NCI-H2029 treated with DMSO at 0.1 percent for 48 hours (cell line): ENCODE data around the gene CCDC8.
"Not testable (repeated sequence)": the region's sequence is repeated elsewhere in the genome, so short reads cannot be mapped to it uniquely, and the experiment has no call there.

Experiments used
- DNase-seq: peaks from one replicate; lab custom pipeline; 2025; lab: John Stamatoyannopoulos, UW

CCDC8 gene

DNA sequence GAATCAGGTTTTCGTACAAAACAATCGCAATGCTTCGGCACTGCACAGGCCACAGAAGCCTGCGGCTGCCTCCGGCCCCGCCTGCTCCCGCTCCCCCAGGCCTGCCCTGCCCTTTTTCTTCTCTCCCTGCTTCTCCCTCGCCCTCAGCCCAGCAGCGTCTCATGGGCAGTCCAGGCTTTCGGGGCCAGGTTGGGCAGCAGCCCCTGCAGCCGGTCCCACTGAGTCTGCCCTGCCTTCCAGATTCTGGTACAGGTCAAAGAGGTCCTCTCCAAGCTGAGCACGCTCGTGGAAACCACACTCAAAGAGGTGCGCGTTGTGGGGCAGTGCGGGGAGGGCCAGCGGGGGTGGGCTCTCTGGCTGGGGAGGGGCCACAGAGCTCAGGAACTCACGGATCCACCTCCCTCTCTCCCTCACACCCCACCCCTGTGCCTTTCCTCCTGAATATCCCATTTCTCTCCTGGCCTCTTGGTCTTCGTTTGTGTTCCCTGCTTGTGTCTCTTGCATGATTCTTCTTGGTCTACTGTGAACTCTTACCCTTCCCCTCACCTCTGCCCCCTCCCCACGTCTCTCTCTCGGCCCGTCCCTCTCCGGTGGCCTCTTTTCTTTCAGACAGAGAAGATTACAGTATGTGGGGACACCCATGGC is 30.1 kb downstream of the CCDC8 start:
- DNase-seq: no peak

DNA sequence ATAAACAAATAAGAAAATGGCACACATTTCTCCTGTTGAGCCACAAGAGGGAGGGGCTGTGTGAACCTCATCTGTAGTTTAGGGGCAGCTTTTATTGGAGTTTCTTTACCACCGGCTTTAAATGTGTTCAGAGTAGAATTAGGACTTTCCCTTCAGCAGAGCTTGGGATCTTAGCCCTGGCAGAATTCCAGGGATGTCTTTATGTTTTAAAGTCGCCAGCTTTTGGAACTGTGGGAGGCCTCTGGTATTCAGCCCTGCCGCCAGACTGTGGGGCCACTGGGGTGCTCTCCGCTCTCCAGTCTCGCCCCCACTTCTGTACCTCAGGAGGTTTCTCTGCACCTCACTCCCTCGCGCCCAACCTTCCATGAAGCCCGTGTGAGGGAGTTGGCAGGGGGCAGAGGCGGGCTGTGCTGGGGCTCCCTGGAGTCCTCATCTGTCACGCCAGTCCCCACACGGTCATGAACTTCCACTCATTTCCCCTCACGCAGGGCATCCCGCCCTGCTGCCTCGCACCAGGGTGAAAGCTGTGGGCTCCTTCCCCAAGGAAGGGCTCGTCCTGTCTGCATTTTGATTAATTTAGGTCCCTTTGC is 31.5 kb downstream of the CCDC8 start:
- no peak for DNase-seq

DNA sequence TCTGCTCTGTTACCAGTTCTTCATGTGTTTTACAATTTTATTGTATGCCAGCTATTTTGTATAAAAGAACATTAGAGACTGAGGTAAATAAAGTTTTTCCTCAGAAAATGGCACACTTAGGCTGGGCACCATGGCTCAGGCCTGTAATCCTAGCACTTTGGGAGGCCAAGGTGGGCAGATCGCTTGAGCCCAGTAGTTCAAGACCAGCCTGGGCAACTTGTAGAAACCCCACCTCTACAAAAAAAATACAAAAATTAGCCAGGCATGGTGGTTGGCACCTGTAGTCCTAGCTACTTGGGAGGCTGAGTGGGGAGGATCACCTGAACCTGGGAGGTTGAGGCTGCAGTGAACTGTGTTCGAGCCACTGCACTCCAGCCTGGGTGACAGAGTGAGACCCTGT is 32.0 kb downstream of the CCDC8 start:
- no peak for DNase-seq

DNA sequence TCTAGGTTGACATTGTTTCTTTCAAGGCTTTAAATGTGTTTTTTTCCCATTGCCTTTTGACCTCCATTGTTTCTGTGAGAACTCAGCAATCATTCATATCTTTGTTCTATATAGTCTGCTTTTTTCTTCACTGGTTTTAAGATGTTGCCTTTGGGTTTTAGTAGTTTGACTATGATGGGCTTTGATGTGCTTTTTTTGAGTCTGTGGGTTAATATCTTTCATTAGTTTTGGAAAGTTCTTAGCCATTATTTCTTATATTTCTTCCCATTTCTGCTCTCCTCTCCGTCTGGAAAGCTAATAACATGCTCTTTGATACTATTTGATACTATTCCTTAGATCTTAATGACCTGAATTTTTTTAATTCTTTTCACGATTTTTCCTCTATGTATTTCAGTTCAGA is 32.7 kb downstream of the CCDC8 start:
- DNase-seq: no peak

DNA sequence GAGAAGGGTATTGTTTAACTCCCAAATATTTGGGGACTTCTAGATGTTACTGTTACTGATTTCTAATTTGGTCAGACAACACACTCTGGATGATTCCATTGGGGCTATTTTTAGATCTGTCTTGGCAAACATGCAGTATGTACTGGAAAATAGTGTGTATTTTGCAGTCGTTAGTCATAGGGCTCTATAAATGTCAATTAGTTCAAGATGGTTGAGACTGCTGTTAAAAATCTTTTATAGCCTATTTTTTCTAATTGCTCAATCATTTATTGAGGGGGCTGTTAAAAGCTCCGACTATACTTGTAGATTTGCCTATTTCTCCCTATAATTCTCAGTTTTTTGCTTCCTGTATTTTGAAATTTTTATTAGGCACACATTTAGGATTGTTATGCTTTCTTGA is 35.1 kb downstream of the CCDC8 start:
- no peak for DNase-seq

DNA sequence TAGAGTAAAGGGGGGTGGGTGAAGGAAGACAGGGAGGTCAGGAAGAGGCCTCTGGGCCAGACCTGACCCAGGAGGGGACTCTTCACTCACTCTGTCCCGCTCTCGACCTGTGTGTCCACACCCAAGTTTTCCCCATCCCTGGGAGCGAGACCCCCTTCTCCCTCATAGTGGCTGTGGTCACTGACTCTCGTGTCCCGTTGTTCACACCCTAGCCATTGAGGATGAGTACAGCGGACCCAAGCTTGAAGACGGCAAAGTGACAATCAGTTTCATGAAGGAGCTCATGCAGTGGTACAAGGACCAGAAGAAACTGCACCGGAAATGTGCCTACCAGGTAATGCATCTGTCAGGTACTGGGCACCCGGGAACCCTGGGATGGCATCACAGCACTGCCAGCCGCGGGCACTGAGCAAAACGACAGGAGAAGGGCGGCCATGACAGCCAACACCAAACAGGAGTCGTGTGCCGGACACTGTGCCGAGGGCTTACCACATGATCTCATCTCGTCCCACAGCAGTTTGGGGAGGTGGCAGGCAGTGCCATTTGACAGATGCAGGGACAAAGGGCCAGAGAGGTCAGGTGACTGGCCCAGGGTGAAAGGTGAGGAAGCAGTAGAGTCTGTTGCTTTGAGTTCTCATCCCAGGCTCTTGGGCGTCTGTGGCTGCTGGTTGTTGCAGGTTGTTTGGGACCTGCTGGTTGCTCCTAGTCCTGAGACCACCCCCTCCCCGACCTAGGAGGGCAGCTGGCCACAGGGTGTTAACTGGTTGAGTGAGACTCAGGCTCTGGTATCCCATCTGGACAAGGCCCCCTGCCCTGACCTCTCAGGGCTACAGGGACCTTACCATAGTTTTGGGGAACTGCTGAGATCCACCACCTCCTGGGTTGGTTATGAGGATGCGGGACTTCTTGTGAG is 36.9 kb downstream of the CCDC8 start:
- no peak for DNase-seq

DNA sequence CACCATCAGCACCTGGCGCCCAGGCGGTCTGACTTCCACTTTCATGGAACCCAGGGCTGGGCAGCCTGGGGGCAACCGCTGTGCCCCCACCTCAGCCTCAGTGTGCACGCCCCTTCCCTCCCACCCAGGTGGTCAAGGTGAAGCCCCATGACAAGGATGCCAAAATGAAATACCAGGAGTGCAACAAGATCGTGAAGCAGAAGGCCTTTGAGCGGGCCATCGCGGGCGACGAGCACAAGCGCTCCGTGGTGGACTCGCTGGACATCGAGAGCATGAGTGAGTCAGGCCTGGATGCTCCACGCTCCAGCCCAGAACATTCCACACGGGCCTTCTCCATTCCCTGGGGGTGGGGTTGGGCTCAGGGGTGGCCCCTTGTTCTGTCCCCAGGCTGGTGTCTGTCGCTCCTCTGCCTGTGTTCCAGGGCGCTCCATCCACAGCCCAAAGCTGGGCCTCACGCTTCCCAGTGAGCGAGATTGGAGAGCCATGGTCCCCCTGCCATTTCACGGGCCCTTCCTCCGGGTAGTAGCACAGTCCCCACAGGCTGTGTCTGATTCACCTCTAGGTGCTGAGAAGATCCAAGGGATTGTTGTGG is 37.8 kb downstream of the CCDC8 start:
- DNase-seq: not testable (repeated sequence)

DNA sequence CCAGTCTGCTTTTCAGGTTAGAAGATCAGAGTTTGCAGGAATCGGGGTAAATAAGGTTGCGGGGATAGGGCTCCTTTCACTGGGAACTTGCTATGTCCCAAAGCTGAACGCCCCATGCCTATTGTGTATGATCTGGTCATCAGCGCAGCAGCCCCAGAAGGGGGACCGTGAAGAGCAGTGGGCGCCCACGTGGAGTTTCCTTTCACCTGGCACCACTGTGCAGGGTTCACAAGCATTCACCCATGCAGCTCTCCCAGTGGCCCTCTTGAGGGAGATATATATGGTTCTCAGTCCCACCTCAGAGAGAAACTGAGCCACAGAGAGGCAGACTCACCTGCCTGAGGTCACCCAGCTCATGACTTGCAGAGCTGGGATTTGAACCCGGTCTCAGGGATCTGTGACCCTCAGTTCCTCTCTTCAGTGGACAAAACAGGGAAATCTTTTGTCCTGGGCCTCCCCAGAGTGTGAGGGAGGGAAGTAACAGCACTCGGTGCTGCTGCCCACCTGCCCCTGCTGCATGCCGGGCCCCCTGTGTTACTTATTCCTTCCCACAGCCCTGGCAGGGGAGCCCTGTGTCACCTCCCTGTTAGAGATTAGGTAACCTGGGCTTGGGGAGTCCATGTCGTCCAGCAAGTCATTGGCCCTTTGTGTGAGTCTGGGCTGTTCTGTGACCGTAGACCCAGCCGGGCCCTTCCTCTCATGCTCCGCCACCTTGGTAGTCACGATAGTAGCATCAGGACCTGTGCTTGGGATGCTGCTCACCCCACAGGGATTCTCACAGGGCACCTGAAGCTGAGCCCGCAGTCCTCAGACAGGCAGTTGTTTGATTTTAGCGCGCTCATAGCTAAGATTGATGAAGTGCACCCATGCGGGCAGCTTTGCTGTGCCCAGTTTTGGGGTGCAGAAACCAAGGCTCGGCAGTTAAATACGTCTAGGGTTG is 38.6 kb downstream of the CCDC8 start:
- DNase-seq: no peak

DNA sequence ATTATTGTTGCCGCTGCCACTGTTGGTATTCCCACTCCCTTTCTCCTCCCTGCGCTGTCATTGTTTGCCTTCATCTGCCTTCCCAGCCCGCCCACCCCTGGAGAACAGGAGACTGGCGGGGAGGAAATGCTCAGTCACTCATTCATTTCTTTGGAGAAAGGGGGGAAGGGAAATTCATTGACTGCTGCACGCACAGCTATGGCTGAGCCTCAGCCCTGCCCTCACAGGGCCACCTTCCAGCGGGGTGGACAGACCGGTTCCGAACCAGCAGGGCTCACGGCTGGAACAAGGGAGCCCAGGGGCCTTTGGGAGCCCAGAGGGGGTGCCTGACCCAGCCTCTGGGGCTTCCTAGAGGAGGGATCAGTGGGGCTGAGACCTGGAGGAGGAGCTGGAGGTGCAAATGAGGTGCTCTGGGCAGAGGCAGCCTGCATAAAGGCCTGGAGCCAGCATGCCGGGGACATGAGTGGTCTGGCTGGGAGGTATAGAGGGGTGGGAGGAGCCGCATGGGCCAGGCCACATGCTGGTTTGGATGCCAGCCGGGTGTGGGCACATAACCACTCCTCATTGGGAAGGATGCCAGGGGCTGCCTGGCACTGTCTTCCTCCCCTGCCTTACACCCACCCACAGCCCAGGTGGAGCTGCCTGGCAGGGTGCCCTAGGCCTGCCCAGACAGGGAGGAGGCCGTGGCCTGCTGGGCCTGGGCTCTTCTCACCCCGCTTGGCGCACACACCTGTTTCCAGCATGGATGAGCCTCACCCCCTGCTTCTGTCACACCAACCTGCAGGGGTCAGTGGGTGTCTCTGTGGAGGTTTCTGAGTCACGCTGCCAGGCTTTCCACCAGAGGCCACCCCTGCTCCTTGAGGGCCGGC is 39.6 kb downstream of the CCDC8 start:
- peak; percentile 97 for DNase-seq

DNA sequence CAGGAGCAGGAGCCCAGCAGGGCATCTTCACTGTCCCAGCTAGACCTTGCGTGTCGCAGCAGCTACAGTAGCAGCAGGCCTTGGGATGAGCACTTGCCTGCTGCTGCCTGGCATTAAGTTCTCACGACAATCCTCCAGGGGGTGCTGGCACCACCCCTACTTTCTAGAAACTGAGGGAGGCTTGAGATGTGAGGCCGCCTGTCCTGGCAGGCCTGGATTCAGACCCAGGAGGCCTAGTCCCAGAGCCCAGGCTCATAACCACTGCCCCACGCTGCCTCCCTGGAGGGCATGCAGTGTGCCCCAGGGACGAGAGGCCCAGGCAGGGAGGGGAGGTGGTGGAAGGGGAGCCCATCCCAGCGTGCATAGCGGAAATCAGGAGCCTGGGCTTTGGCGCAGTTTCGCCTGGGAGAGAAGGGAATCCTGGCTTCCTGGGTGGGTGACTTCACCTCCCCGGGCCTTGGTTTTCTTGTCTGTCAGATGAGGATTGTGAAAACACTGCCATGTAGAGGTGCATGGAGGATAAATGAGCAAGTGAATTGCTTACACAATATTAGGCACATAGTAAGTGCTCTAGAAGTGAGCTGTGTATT is 40.4 kb downstream of the CCDC8 start:
- DNase-seq: no peak

DNA sequence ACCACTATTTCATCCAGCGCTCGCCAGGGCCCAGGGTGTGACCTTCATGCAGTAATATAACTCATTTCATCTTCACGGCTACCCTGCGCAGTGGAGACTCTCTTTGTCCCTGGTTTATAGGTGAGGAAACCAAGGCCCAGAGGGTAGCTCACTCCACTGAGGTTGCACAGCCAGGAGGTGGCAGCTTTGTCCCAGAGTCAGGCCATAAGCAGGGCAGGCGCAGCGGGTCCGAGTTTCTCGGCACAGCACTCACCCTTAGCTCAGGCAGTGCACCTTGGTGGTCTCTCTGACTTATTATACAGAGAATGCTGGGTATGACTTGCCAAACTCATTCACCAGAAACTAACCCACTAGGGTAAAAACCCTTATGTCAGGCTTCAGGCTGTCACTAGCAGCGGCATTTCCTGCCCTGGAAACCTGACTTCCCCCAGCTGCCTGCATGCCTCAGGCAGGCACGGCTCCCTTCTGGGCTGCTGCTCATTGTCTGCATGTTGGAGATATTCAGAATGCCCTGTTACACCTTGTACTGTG is 41.9 kb downstream of the CCDC8 start:
- DNase-seq: no peak

DNA sequence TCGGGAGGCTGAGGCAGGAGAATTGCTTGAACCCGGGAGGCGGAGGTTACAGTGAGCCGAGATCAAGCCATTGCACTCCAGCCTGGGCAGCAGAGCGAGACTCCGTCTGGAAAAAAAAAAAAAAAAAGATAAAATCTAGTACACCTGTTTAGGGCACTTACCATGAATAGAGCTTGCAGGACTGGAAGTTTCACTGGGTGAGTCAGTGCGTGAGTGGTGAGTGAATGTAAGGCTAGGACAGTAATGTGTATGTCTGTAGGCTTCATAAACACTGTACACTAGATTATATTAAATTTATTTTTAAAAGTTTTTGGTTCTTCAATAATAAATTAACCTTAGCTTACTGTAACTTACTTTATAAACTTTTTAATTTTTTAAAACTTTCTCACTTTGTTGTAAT is 43.5 kb downstream of the CCDC8 start:
- no peak for DNase-seq

DNA sequence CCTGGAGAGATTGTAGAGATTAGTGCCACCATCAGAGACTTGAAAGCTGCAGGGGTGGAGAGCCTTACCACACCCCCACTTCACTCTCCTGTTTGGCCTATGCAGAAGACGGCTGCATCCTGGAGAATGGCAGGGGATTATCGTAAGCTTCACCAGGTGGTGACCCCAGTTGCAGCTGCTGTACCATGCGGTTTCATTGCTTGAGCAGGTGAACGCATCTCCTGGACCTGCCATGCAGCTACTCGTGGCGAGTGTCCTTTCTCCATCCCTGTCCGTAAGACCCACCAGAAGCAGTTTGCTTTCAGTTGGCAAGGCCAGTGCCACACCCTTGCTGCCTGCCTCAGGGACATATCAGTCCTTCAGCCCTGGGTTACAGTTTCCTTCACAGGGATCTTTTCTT is 45.2 kb downstream of the CCDC8 start:
- no peak for DNase-seq

DNA sequence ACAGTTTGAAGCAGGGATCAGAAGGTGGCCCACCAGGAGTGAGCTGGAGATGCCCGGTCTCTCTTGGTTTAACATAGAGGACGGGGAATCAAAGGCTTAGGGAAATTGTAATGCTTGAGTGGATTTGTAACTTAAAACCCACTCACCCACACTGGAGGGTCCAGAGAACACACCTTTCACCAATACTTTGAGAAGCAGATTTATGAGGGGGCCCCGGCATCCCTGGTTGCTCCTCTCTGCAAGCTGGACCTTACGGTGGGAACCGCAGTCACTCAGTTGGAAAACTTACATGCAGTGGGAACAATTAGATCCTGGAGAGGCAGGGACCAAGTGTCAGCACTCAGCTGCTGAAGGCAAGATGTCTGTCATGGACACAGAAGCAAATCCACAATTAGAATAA is 45.9 kb downstream of the CCDC8 start:
- no peak for DNase-seq

DNA sequence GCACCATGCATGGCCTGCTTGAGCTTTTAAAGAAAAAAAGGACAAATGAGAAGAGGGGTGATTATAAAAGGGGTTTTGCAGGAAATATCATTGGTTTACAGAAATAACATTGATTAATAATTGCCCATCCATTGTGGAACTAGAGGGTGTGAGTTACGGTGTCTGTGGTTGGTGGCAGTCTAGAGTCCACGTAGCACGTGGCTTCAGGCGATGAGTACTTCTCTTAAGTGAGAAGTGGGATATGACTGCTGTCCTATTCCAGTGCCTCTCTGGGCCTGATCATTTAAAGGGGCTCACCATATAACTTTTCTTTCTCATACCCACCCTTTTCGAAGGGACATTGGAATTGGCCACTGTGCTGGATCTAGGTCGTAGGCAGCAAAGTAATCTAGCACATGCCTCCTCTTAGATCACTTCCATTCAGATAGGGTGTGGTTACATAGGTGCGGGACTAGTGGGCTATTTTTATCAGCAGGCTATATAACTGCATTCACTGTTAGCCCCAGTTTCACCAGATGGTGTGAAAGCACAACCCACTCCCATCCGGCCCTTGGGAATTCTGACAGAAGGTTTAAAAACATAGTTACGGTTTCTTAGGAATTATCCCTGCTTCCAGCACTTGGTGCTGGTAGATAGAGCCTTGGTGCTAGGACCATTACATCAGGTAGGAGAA is 46.6 kb downstream of the CCDC8 start:
- DNase-seq: no peak

DNA sequence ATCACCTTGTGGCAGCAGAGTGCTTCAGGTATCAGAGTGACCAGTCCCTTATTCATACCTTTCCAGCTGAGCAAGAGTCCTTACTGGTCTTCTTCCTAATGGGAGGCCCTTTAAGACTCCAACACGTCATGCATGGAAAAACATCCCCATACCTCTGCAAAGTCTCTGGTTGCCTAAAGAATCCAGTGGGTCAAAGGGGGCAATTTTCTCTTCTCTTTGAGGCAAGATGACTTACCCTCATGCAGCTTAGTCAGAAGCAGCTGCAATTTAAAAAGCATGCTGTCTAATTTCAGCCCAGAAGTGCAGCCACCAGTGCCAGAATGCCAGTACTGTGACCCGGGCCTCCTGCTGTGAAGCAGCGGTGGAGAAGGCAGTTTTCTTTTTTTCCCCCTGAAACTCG is 47.8 kb downstream of the CCDC8 start:
- no peak for DNase-seq

DNA sequence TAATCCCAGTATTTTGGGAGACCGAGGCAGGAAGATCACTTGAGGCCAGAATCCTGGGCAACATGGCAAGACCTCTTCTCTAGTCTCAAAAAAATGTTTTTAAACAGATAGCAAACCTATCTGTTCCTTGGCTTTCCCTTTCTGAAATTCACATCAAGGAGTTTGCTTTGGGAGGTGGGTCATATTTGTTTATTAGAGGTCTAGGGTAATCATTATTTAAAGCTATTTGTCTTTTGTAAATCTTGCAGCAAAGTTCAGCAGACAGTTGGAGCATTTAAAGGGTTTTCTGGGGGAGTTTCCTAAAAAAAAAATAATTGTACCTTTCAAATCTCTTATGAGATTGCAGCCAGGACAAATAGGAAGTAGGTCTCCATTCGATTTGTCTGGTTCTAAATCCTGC is 49.0 kb downstream of the CCDC8 start:
- DNase-seq: no peak

DNA sequence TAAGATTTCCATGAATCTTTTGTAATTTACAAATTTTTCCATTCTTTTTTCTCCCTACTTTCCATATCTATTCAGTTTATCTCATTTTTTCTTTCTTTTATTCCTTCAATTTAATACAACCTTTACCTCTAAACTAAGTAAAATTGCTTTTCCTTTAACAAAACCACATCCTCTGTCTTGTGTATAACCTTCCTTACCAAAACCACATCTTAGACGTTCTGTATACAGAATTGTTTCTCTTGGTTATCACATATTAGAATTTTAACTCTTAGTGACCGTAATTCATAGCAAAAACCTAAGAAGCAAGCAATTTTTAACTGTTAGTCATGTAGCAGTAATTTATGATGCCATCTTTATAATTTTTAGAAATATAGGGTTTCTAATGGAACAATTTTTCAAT is 51.4 kb downstream of the CCDC8 start:
- DNase-seq: no peak
